Erythroblast (primary cell): Measurements from ENCODE around the gene MED8.
"Not testable (repeated sequence)": the region's sequence is repeated elsewhere in the genome, so short reads cannot be mapped to it uniquely, and the experiment has no call there.

Experiments used
- DNase-seq, 2 experiments: peaks; one replicate each; lab custom pipeline; 2025; lab: John Stamatoyannopoulos, UW
- GATA1 ChIP-seq: IDR thresholded peaks from 2 replicates; pipeline ENCODE4 v1.6.1; 2011; ENCODE audit warnings: low read depth, mild to moderate bottlenecking, control low read depth, low read length, moderate library complexity
- POLR2A ChIP-seq: IDR thresholded peaks from 2 replicates; pipeline ENCODE4 v1.6.1; 2011; ENCODE audit warnings: mild to moderate bottlenecking, low read length

MED8 gene

GRCh38 chr1:43382027-43382779 is 7.4 kb downstream of the MED8 start:
- peak in 1 of 2 experiments; percentile 21 for DNase-seq
- TF ChIP-seq GATA1 (no peak), POLR2A (no peak)

- DNase-seq, result no peak
- TF ChIP-seq GATA1, result no peak
- no peak for TF ChIP-seq POLR2A
Measured at GRCh38 chr1:43381612-43382011, 8.0 kb downstream of the MED8 start.

GRCh38 chr1:43379476-43379875 is 10.1 kb downstream of the MED8 start:
- no peak for DNase-seq
- TF ChIP-seq POLR2A (no peak), GATA1 (no peak)

GRCh38 chr1:43377831-43378230 is 11.8 kb downstream of the MED8 start:
- no peak for DNase-seq
- TF ChIP-seq GATA1 (no peak), POLR2A (no peak)

- no peak for TF ChIP-seq GATA1
- TF ChIP-seq POLR2A, result no peak
- DNase-seq, result no peak
Measured at GRCh38 chr1:43376723-43377235, 12.8 kb downstream of the MED8 start.

GRCh38 chr1:43373066-43373940 is 16.3 kb downstream of the MED8 start:
- DNase-seq, result peak in 1 of 2 experiments; percentile 47
- TF ChIP-seq GATA1, result no peak
- TF ChIP-seq POLR2A, result no peak

GRCh38 chr1:43372172-43372571 is 17.4 kb downstream of the MED8 start:
- no peak for TF ChIP-seq GATA1
- TF ChIP-seq POLR2A, result no peak
- DNase-seq, result no peak

- DNase-seq, result no peak
- no peak for TF ChIP-seq POLR2A
- TF ChIP-seq GATA1, result no peak
Measured at GRCh38 chr1:43370564-43370963, 19.0 kb downstream of the MED8 start.

GRCh38 chr1:43369779-43370178 is 19.8 kb downstream of the MED8 start:
- DNase-seq, result not testable (repeated sequence)

- TF ChIP-seq POLR2A, result no peak
- no peak for TF ChIP-seq GATA1
- DNase-seq, result no peak
Measured at GRCh38 chr1:43368646-43369020, 21.0 kb downstream of the MED8 start.

- peak; percentile 91 to 93 for DNase-seq
- no peak for TF ChIP-seq GATA1
- peak; percentile 61 for TF ChIP-seq POLR2A
Measured at GRCh38 chr1:43367904-43368645, 21.5 kb downstream of the MED8 start, which contains the start of gene ELOVL1. ELOVL1 (minus strand) TSS chr1:43368011; CDS start chr1:43365609, 2,402 bp downstream.

GRCh38 chr1:43367026-43367903 is 22.3 kb downstream of the MED8 start:
- TF ChIP-seq GATA1 (peak; percentile 27), POLR2A (peak; percentile 66)

GRCh38 chr1:43366601-43367025 is 23.0 kb downstream of the MED8 start:
- no peak for DNase-seq
- TF ChIP-seq GATA1 (no peak), POLR2A (no peak)

More at GRCh38 chr1:43367026-43367903, 22.3 kb downstream of the MED8 start:
- peak; percentile 94 to 96 for DNase-seq

- peak; percentile 22 to 43 for DNase-seq
- TF ChIP-seq GATA1 (no peak), POLR2A (no peak)
Measured at GRCh38 chr1:43366179-43366578, 23.4 kb downstream of the MED8 start.
